GM04503 (cell line): Measurements from ENCODE around the gene CLEC3B.
"Not testable (repeated sequence)": the region's sequence is repeated elsewhere in the genome, so short reads cannot be mapped to it uniquely, and the experiment has no call there.

Experiments
- DNase-seq: peaks from one replicate; pipeline ENCODE4 v3.0.0-alpha.2; 2012; ENCODE audit warnings: low read depth

The CLEC3B gene

GRCh38 chr3:45026038-45026437, at the start of gene CLEC3B:
Gene CLEC3B (plus strand): TSS chr3:45026303. CDS start chr3:45026363, 60 bp downstream.
- no peak for DNase-seq

GRCh38 chr3:44981220-44981619, 44.9 kb upstream of the CLEC3B start:
- no peak for DNase-seq

GRCh38 chr3:44981751-44982150, 44.4 kb upstream of the CLEC3B start:
- DNase-seq = no peak

- DNase-seq = no peak
Observed at GRCh38 chr3:44982817-44983216, 43.3 kb upstream of the CLEC3B start.

- DNase-seq = no peak
Observed at GRCh38 chr3:44983484-44983941, 42.6 kb upstream of the CLEC3B start.

- DNase-seq = no peak
Observed at GRCh38 chr3:44984335-44984734, 41.8 kb upstream of the CLEC3B start.

GRCh38 chr3:44986330-44986729, 39.8 kb upstream of the CLEC3B start:
- DNase-seq = not testable (repeated sequence)

GRCh38 chr3:44987332-44987731, 38.8 kb upstream of the CLEC3B start:
- no peak for DNase-seq

- DNase-seq = no peak
Observed at GRCh38 chr3:44988073-44988472, 38.0 kb upstream of the CLEC3B start.

- no peak for DNase-seq
Observed at GRCh38 chr3:44989141-44989540, 37.0 kb upstream of the CLEC3B start.

- DNase-seq = no peak
Observed at GRCh38 chr3:44989636-44990373, 36.3 kb upstream of the CLEC3B start.

- no peak for DNase-seq
Observed at GRCh38 chr3:44991326-44991725, 34.8 kb upstream of the CLEC3B start.

GRCh38 chr3:44992555-44993470, 33.3 kb upstream of the CLEC3B start:
- no peak for DNase-seq

- peak; percentile 91 for DNase-seq
Observed at GRCh38 chr3:44993471-44994205, 32.5 kb upstream of the CLEC3B start.

- DNase-seq = peak; percentile 54
Observed at GRCh38 chr3:44995142-44995770, 30.8 kb upstream of the CLEC3B start.

GRCh38 chr3:44996556-44996969, 29.5 kb upstream of the CLEC3B start:
- DNase-seq = no peak

- no peak for DNase-seq
Observed at GRCh38 chr3:44999782-45000181, 26.3 kb upstream of the CLEC3B start.

GRCh38 chr3:45000823-45001222, 25.3 kb upstream of the CLEC3B start:
- DNase-seq = no peak

GRCh38 chr3:45001738-45002137, 24.4 kb upstream of the CLEC3B start:
- no peak for DNase-seq

- no peak for DNase-seq
Observed at GRCh38 chr3:45002139-45002660, 23.9 kb upstream of the CLEC3B start.

GRCh38 chr3:45002720-45003119, 23.4 kb upstream of the CLEC3B start:
- no peak for DNase-seq

GRCh38 chr3:45003406-45003805, 22.7 kb upstream of the CLEC3B start:
- DNase-seq = no peak
